AG10803 (cell line): Measurements from ENCODE around the gene FILIP1L.

ENCODE experiments used
- DNase-seq: peaks from one replicate; pipeline ENCODE4 v3.0.0; 2010; ENCODE audit warnings: low read depth
- H3K4me3 ChIP-seq: 2 replicates; pipeline ENCODE4 v1.5.1; 2011; ENCODE audit warnings: mild to moderate bottlenecking, low read length, control low read depth
- CTCF ChIP-seq: conservative IDR thresholded peaks from 2 replicates; pipeline ENCODE4 v1.5.1; 2011; ENCODE audit warnings: mild to moderate bottlenecking, low read length, control low read depth, inconsistent platforms

Gene FILIP1L

GRCh38 chr3:99896482-99896881 lies 217.8 kb downstream of the FILIP1L start:
- DNase-seq, result no peak
- TF ChIP-seq CTCF, result no peak
- H3K4me3 ChIP-seq, result no peak overlapping the region

- DNase-seq, result peak; percentile 92
- TF ChIP-seq CTCF, result no peak
- H3K4me3 ChIP-seq, result no peak overlapping the region
Measured at GRCh38 chr3:99895703-99896441, 218.4 kb downstream of the FILIP1L start.

- no peak for DNase-seq
- no peak overlapping the region for H3K4me3 ChIP-seq
- TF ChIP-seq CTCF, result no peak
Measured at GRCh38 chr3:99895131-99895696, 219.1 kb downstream of the FILIP1L start.

- DNase-seq, result no peak
- TF ChIP-seq CTCF, result no peak
- no peak overlapping the region for H3K4me3 ChIP-seq
Measured at GRCh38 chr3:99892332-99892731, 222.0 kb downstream of the FILIP1L start.

GRCh38 chr3:99891610-99892285 lies 222.6 kb downstream of the FILIP1L start:
- no peak overlapping the region for H3K4me3 ChIP-seq
- TF ChIP-seq CTCF, result no peak
- DNase-seq, result no peak

DNA sequence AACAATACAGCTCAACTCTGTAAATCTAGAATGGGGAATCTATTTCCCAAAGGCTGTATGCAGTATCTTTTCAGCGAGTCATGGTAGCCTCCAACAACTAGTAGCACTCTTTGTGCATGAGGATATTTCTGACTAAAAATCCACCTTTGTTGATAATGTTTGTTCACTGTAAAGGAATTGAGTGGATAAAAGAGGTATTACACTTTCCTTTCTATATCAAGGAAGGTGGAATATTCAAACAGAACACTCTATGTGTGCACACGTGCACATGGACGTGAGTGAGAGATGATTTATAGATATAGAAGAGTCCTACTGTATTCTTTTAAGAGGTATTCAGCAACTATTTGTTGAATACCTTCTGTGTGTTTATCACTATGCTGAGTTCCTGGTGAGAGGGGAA lies 228.4 kb downstream of the FILIP1L start:
- TF ChIP-seq CTCF, result no peak
- no peak for DNase-seq
- H3K4me3 ChIP-seq, result no peak overlapping the region

DNA sequence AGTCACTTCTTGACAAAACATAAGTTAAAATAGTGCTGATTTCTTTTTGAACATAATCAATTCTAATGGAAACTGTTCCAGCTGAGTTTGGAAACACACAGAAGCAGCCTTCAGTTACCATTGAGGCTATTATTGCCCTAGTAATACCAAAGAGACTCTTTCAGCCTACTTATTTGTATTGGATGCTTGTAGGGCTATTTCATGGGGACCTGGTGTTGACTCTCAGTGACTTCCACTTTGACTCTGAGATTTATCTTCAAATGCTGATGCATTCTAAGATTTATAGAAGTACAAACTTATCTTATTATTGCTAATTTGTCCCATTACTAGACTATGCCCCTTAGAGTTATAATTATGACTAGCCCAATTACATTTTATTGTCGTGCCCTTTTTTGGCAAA lies 229.2 kb downstream of the FILIP1L start:
- no peak overlapping the region for H3K4me3 ChIP-seq
- TF ChIP-seq CTCF, result no peak
- no peak for DNase-seq
